ENCODE results near the gene TLCD2.

The TLCD2 gene

GRCh38 chr17:1755252-1755826 is 45.2 kb upstream of the TLCD2 start:
- Histone ChIP-seq H3K4me1 (ENCODE audit: low read length) (peaks cover 15% of the 10 kb centered on the region), H3K36me3 (replicated peaks; ENCODE audit: low read depth, low read length) (no peaks in the 10 kb centered on the region), H3K9ac (ENCODE audit: low read length) (no peak overlapping the region), H4K20me1 (ENCODE audit: insufficient read depth, low read length) (no peaks in the 10 kb centered on the region), H3K27me3 (ENCODE audit: low read depth, low read length) (no peaks in the 10 kb centered on the region), H3K9me3 (ENCODE audit: insufficient read depth, low read length) (no peaks in the 10 kb centered on the region), H3K27ac (ENCODE audit: low read length) (no peak overlapping the region), H3K4me2 (ENCODE audit: low read length) (no peak overlapping the region), H3K79me2 (ENCODE audit: low read length) (no peaks in the 10 kb centered on the region), H2AFZ (ENCODE audit: low read depth, low read length) (no peak overlapping the region), H3K4me3 (ENCODE audit: low read length) (no peak overlapping the region)
- TF ChIP-seq EZH2phosphoT487 (IDR thresholded peaks at IDR 0.05; ENCODE audit: low read depth) = no peak
- TF ChIP-seq CTCF (IDR thresholded peaks at IDR 0.05; ENCODE audit: low read depth, low read length) = no peak

GRCh38 chr17:1754430-1755112 is 44.4 kb upstream of the TLCD2 start:
- Histone ChIP-seq H3K4me3 (ENCODE audit: low read length) (no peak overlapping the region), H3K9ac (ENCODE audit: low read length) (no peak overlapping the region), H3K9me3 (ENCODE audit: insufficient read depth, low read length) (no peaks in the 10 kb centered on the region), H3K4me2 (ENCODE audit: low read length) (no peak overlapping the region), H3K27ac (ENCODE audit: low read length) (no peak overlapping the region), H4K20me1 (ENCODE audit: insufficient read depth, low read length) (no peaks in the 10 kb centered on the region), H3K36me3 (replicated peaks; ENCODE audit: low read depth, low read length) (no peaks in the 10 kb centered on the region), H3K79me2 (ENCODE audit: low read length) (no peaks in the 10 kb centered on the region), H3K27me3 (ENCODE audit: low read depth, low read length) (no peaks in the 10 kb centered on the region), H3K4me1 (ENCODE audit: low read length) (peaks cover 15% of the 10 kb centered on the region), H2AFZ (ENCODE audit: low read depth, low read length) (no peak overlapping the region)
- no peak for TF ChIP-seq CTCF (IDR thresholded peaks at IDR 0.05; ENCODE audit: low read depth, low read length)
- no peak for TF ChIP-seq EZH2phosphoT487 (IDR thresholded peaks at IDR 0.05; ENCODE audit: low read depth)

- no peak overlapping the region for H2AFZ ChIP-seq (ENCODE audit: low read depth, low read length)
- no peaks in the 10 kb centered on the region for H3K79me2 ChIP-seq (ENCODE audit: low read length)
- peaks cover 15% of the 10 kb centered on the region for H3K4me1 ChIP-seq (ENCODE audit: low read length)
- no peak overlapping the region for H3K9ac ChIP-seq (ENCODE audit: low read length)
- H3K4me2 ChIP-seq (ENCODE audit: low read length) = no peak overlapping the region
- H4K20me1 ChIP-seq (ENCODE audit: insufficient read depth, low read length) = no peaks in the 10 kb centered on the region
- no peaks in the 10 kb centered on the region for H3K9me3 ChIP-seq (ENCODE audit: insufficient read depth, low read length)
- no peaks in the 10 kb centered on the region for H3K27me3 ChIP-seq (ENCODE audit: low read depth, low read length)
- no peak overlapping the region for H3K4me3 ChIP-seq (ENCODE audit: low read length)
- no peak overlapping the region for H3K27ac ChIP-seq (ENCODE audit: low read length)
- no peaks in the 10 kb centered on the region for H3K36me3 ChIP-seq (replicated peaks; ENCODE audit: low read depth, low read length)
- no peak for TF ChIP-seq CTCF (IDR thresholded peaks at IDR 0.05; ENCODE audit: low read depth, low read length)
These were observed 43.7 kb upstream of the TLCD2 start for GRCh38 chr17:1753767-1754429.

GRCh38 chr17:1752425-1753262 is 42.5 kb upstream of the TLCD2 start:
- peak overlapping the region; percentile 78 for H3K4me2 ChIP-seq (ENCODE audit: low read length)
- H2AFZ ChIP-seq (ENCODE audit: low read depth, low read length) = peak overlapping the region; percentile 80
- no peak for TF ChIP-seq EZH2phosphoT487 (IDR thresholded peaks at IDR 0.05; ENCODE audit: low read depth)
- TF ChIP-seq CTCF (IDR thresholded peaks at IDR 0.05; ENCODE audit: low read depth, low read length) = 0 out of 2 replicates have a peak, but pooled peaks have one; percentile 10
- peak overlapping the region; percentile 39; the same call in 1 of the 2 replicates for H3K9ac ChIP-seq (ENCODE audit: low read length)
- no peak overlapping the region for H3K27ac ChIP-seq (ENCODE audit: low read length)
- H4K20me1 ChIP-seq (ENCODE audit: insufficient read depth, low read length) = no peaks in the 10 kb centered on the region
- peaks cover 15% of the 10 kb centered on the region for H3K4me1 ChIP-seq (ENCODE audit: low read length)
- H3K9me3 ChIP-seq (ENCODE audit: insufficient read depth, low read length) = no peaks in the 10 kb centered on the region
- H3K4me3 ChIP-seq (ENCODE audit: low read length) = peak overlapping the region; percentile 75
- no peaks in the 10 kb centered on the region for H3K79me2 ChIP-seq (ENCODE audit: low read length)
- H3K36me3 ChIP-seq (replicated peaks; ENCODE audit: low read depth, low read length) = no peaks in the 10 kb centered on the region
- no peaks in the 10 kb centered on the region for H3K27me3 ChIP-seq (ENCODE audit: low read depth, low read length)
